K562 (cell line): ENCODE measurements around the gene TFPT. TPM values are rescaled to one million over a fixed set of nuclear protein-coding genes. Genes with fewer than 3 reads are reported as not detected.

Experiments
- ATAC-seq: fragments of 200-7000 bp; cut with Tn5 transposase; 3 replicates; pipeline ENCODE4 v1.9.1; 2020; ENCODE audit warnings: moderate library complexity
- BruUV-seq: library from RNA; stranded (reverse); fragments of 400-500 nt; replicated peaks from 2 replicates; lab custom pipeline; 2021; lab: Mats Ljungman, UMichigan
- CTCF ChIA-PET: fragments of 300-600 bp; formaldehyde crosslinking; extraction: SDS; loops from one replicate; lab custom pipeline; 2021; ENCODE audit warnings: low intra/inter-chr PET ratio; lab: Yijun Ruan, JAX
- POLR2A ChIA-PET: fragments of 300-600, 350-650 bp; sonication (Branson Sonifier 250); formaldehyde crosslinking; extraction: SDS; loops from one replicate; lab custom pipeline; 2021; ENCODE audit warnings: antibody characterized with exemption, inconsistent platforms; lab: Yijun Ruan, JAX
- DNase-seq, 4 experiments: peaks; one replicate each; pipeline versions ENCODE4 v3.0.0 to v3.0.0-alpha.2; 2011 to 2018; ENCODE audit warnings: low spot score in 3 of 4, mixed read lengths in 3 of 4; ENCODE audit errors: extremely low read depth in 1 of 4
- FAIRE-seq: peaks from 2 replicates; lab custom pipeline; 2011; peaks lifted over from hg19 to GRCh38; lab: Jason Lieb, UNC
- H2AFZ ChIP-seq: 2 replicates; pipeline ENCODE4 v1.6.0; 2011; ENCODE audit warnings: low read depth, low read length, control low read depth, inconsistent platforms
- H3K27ac ChIP-seq: fragments of 200-600 bp; 3 replicates; pipeline ENCODE4 v1.8.0; 2011; ENCODE audit warnings: low read depth, mild to moderate bottlenecking, control low read depth, inconsistent platforms, low read length, moderate library complexity, mixed read lengths; ENCODE audit errors: extremely low read depth
- H3K27me3 ChIP-seq, 2 experiments: fragments of 300-600 bp in 1 of 2; 2 replicates in 1 of 2; 3 replicates in 1 of 2; pipeline versions ENCODE4 v1.6.0 to v1.8.0; 2011; ENCODE audit warnings: inconsistent platforms in 2 of 2, low read length in 2 of 2, mild to moderate bottlenecking in 1 of 2, mixed read lengths in 1 of 2, moderate library complexity in 1 of 2; ENCODE audit not compliant: control insufficient read depth in 2 of 2, insufficient read depth in 2 of 2
- H3K36me3 ChIP-seq: fragments of 300-600 bp; 3 replicates; pipeline ENCODE4 v1.8.0; 2011; ENCODE audit warnings: mild to moderate bottlenecking, low read length, inconsistent platforms; ENCODE audit not compliant: control insufficient read depth, insufficient read depth
- H3K4me1 ChIP-seq, 2 experiments: fragments of 200-600 bp in 1 of 2; replicated peaks in 1 of 2; 2 replicates in 1 of 2; 3 replicates in 1 of 2; pipeline versions ENCODE4 v1.5.1 to v1.8.0; 2011; ENCODE audit warnings: inconsistent platforms in 2 of 2, low read length in 2 of 2, mild to moderate bottlenecking in 1 of 2, mixed read lengths in 1 of 2, moderate library complexity in 1 of 2; ENCODE audit not compliant: control insufficient read depth in 2 of 2, insufficient read depth in 2 of 2
- H3K4me2 ChIP-seq: 2 replicates; pipeline ENCODE4 v1.6.1; 2011; ENCODE audit warnings: low read length, control low read depth, inconsistent platforms, mixed read lengths; ENCODE audit not compliant: insufficient read depth
- H3K4me3 ChIP-seq: fragments of 200-600 bp; sonication (generic), shearing (Covaris generic); 2 replicates; pipeline ENCODE4 v1.5.1; 2016; ENCODE audit warnings: control low read depth, inconsistent platforms
- H3K79me2 ChIP-seq: fragments of 200-600 bp; 3 replicates; pipeline ENCODE4 v1.8.0; 2011; ENCODE audit warnings: low read length, inconsistent platforms; ENCODE audit not compliant: control insufficient read depth, insufficient read depth
- H3K9ac ChIP-seq, 2 experiments: 2 replicates each; pipeline versions ENCODE4 v1.6.0 to v1.6.1; 2011; ENCODE audit warnings: low read depth in 2 of 2, low read length in 2 of 2, control low read depth in 1 of 2, inconsistent platforms in 1 of 2, mild to moderate bottlenecking in 1 of 2, mixed read lengths in 1 of 2; ENCODE audit not compliant: insufficient read depth in 1 of 2
- H3K9me1 ChIP-seq: one replicate; pipeline ENCODE4 v1.6.0; 2011; ENCODE audit warnings: inconsistent platforms, mild to moderate bottlenecking, low read length, moderate library complexity; ENCODE audit not compliant: control insufficient read depth, insufficient read depth
- H3K9me3 ChIP-seq: replicated peaks from 2 replicates; pipeline ENCODE4 v1.5.1; 2011; ENCODE audit warnings: low read depth, low read length, inconsistent platforms; ENCODE audit not compliant: control insufficient read depth, insufficient read depth
- H4K20me1 ChIP-seq: replicated peaks from 2 replicates; pipeline ENCODE4 v1.6.1; 2011; ENCODE audit warnings: low read length, inconsistent platforms, mixed read lengths; ENCODE audit not compliant: control insufficient read depth, insufficient read depth
- ATF7 ChIP-seq: fragments of 450-650 bp; IDR thresholded peaks from 2 replicates; pipeline ENCODE4 v1.7.1; 2014; ENCODE audit warnings: mild to moderate bottlenecking, moderate library complexity
- CCAR2 ChIP-seq: fragments of 200-400 bp; formaldehyde crosslinking; IDR thresholded peaks from 2 replicates; pipeline ENCODE4 v1.6.1; 2017; ENCODE audit warnings: mild to moderate bottlenecking, low read depth, low read length
- CREB3L1 ChIP-seq: fragments of 450-650 bp; IDR thresholded peaks from 2 replicates; pipeline ENCODE4 v1.6.1; 2014; ENCODE audit warnings: low read depth, mild to moderate bottlenecking, moderate library complexity, borderline replicate concordance
- DMBX1 ChIP-seq: fragments of 250-450 bp; sonication (Bioruptor Pico); IDR thresholded peaks from 2 replicates; pipeline ENCODE4 v1.8.0; 2022; ENCODE audit warnings: inconsistent platforms, mild to moderate bottlenecking, moderate library complexity, borderline replicate concordance
- FOXK2 ChIP-seq, 2 experiments: fragments of 450-650 bp; IDR thresholded peaks in 1 of 2; conservative IDR thresholded peaks in 1 of 2; 2 replicates each; pipeline ENCODE4 v1.6.1; 2016; ENCODE audit warnings: low read depth in 2 of 2, mild to moderate bottlenecking in 1 of 2
- FOXM1 ChIP-seq, 2 experiments: fragments of 450-650 bp in 1 of 2; sonication (generic) in 1 of 2; formaldehyde crosslinking in 1 of 2; IDR thresholded peaks; 2 replicates each; pipeline versions ENCODE4 v1.6.1 to v1.9.0; 2017 to 2022; ENCODE audit warnings: low read depth in 2 of 2, mild to moderate bottlenecking in 2 of 2, missing genetic modification reagents in 1 of 2, moderate library complexity in 1 of 2
- KDM1A ChIP-seq, 2 experiments: fragments of 450-650 bp; IDR thresholded peaks; 2 replicates each; pipeline ENCODE4 v1.6.1; 2016; ENCODE audit warnings: mild to moderate bottlenecking in 2 of 2
- MEIS2 ChIP-seq: fragments of 450-650 bp; IDR thresholded peaks from 2 replicates; pipeline ENCODE4 v1.6.1; 2014; ENCODE audit warnings: mild to moderate bottlenecking; ENCODE audit not compliant: partially characterized antibody
- RUNX1 ChIP-seq: sonication (generic); IDR thresholded peaks from 2 replicates; pipeline ENCODE4 v1.6.1; 2016; ENCODE audit warnings: antibody characterized with exemption, low read depth
- SUPT5H ChIP-seq: fragments of 450-650 bp; IDR thresholded peaks from 2 replicates; pipeline ENCODE4 v1.6.1; 2016
- TSHZ1 ChIP-seq: fragments of 250-450 bp; sonication (Bioruptor Pico); IDR thresholded peaks from 2 replicates; pipeline ENCODE4 v1.4.0; 2020; ENCODE audit warnings: mild to moderate bottlenecking, moderate library complexity
- ZBTB2 ChIP-seq: fragments of 450-650 bp; IDR thresholded peaks from 2 replicates; pipeline ENCODE4 v1.6.1; 2016; ENCODE audit warnings: antibody characterized with exemption
- ZNF263 ChIP-seq: sonication (generic); formaldehyde crosslinking; IDR thresholded peaks from 2 replicates; pipeline ENCODE4 v1.8.0; 2022; ENCODE audit warnings: mild to moderate bottlenecking, missing genetic modification reagents, borderline replicate concordance
- ZNF699 ChIP-seq: fragments of 250-450 bp; sonication (Bioruptor Pico); IDR thresholded peaks from 2 replicates; pipeline ENCODE4 v1.8.0; 2021; ENCODE audit warnings: mild to moderate bottlenecking, moderate library complexity; ENCODE audit not compliant: insufficient replicate concordance
- WGBS: fragments of 100-300 bp; shearing (Covaris generic); methylation state at CpG from one replicate; pipeline ENCODE4 v1.1.6; 2016; ENCODE audit warnings: low coverage, mixed read lengths; ENCODE audit not compliant: insufficient coverage; ENCODE audit errors: missing lambda C conversion rate; 5-methylcytosine and 5-hydroxymethylcytosine counted together
- in situ Hi-C: fragments of 300-500 bp; cut with MboI; formaldehyde crosslinking; loops from 4 replicates; pipeline ENCODE4 v1.15.0; 2018; ENCODE audit warnings: inconsistent platforms, mixed read lengths
- intact Hi-C: fragments of 100-400 bp; cut with micrococcal nuclease; formaldehyde crosslinking; loops from 2 replicates; pipeline ENCODE4 v1.14.2; 2022
- polyA plus RNA-seq, 8 experiments: library from polyadenylated mRNA; depleted of rRNA in 4 of 8; stranded (reverse) in 5 of 8; unstranded in 3 of 8; fragments of >200 nt; fragmentation: Nextera tagmentation in 2 of 8; fragmentation: Illumina TruSeq in 1 of 8; extraction: Ambion mirVana in 2 of 8; extraction: Trizol in 1 of 8; gene quantifications; 2 replicates each; pipeline versions ENCODE4 v1.2.1 to v1.2.3, GENCODE V29; 2011 to 2014; ENCODE audit warnings: inconsistent platforms in 1 of 8, missing spikeins in 1 of 8
- total RNA-seq, 7 experiments: library from RNA; depleted of rRNA in 6 of 7; stranded (reverse); fragments of >200 nt in 6 of 7; fragmentation: Illumina TruSeq in 2 of 7; extraction: Trizol in 2 of 7; gene quantifications; 2 replicates each; pipeline versions ENCODE4 v1.2.1 to v1.2.3, GENCODE V29; 2011 to 2021; ENCODE audit warnings: low replicate concordance in 1 of 7

Gene TFPT
- total and polyA plus RNA-seq, 9 of the 15 experiments (the other 6 are each of a cell fraction or from before 2014, with no cell fraction given) = 0.72 to 16.4 (median 9.2) TPM

- WGBS = under 1% methylated on average over 39 of the region's 46 CpGs
- in situ Hi-C loops = no loop called here
- intact Hi-C loops = loop anchor here (1.0 to 2.0 kb wide), 3 partner anchors 22 to 64 kb away; partner anchors contain the start of genes LENG1, PRPF31, RPS9 and TFPT
- POLR2A ChIA-PET = interaction anchor here (0.6 to 3.1 kb wide), 20 partner anchors 12 to 985 kb away, joined by 3 to 29 read pairs (median 5); partner anchors contain the start of genes LENG1, LILRB5, MBOAT7 and PRPF31
- Histone ChIP-seq H3K27me3 (no peaks in the 10 kb centered on the region), H4K20me1 (peaks cover 19% of the 10 kb centered on the region), H2AFZ (peak overlapping the region; percentile 92), H3K9me1 (peaks cover 16% of the 10 kb centered on the region), H3K4me1 (peaks cover 14 to 23% of the 10 kb centered on the region in 2 experiments; a peak in 4 of 5 replicates), H3K4me3 (peak overlapping the region; percentile 93), H3K27ac (peak overlapping the region; percentile 97), H3K9ac (peak overlapping the region; percentile 97), H3K79me2 (peaks cover 45% of the 10 kb centered on the region), H3K4me2 (peak overlapping the region; percentile 100), H3K9me3 (no peaks in the 10 kb centered on the region), H3K36me3 (peaks cover 34% of the 10 kb centered on the region)
- DNase-seq = peak; percentile 94 to 100 (median 97)
- CTCF ChIA-PET = no interaction called here
- peak; percentile 95 for ATAC-seq
- peak; percentile 100 for FAIRE-seq
- BruUV-seq = no TSS peak
- TF ChIP-seq CREB3L1 (no peak), TSHZ1 (CRISPR knock-in tag) (no peak), ZBTB2 (no peak), DMBX1 (no peak), FOXM1 (IDR thresholded peaks at IDR 0.05; ENCODE audit: low read depth) (0 out of 2 replicates have a peak, but pooled peaks have one; percentile 37), FOXM1 (CRISPR knock-in tag; IDR thresholded peaks at IDR 0.05; ENCODE audit: low read depth) (no peak), KDM1A (IDR thresholded peaks at IDR 0.05) (no peak), RUNX1 (0 out of 2 replicates have a peak, but pooled peaks have one; percentile 35), ZNF263 (CRISPR knock-in tag) (peak; percentile 1; the same call in 1 of the 2 replicates), SUPT5H (0 out of 2 replicates have a peak, but pooled peaks have one; percentile 35), FOXK2 (conservative IDR thresholded peaks at IDR 0.05 in 1 of 2, IDR thresholded peaks at IDR 0.05 in 1 of 2; ENCODE audit: low read depth in 2 of 2) (peak; percentile 89 to 96), ZNF699 (CRISPR knock-in tag) (no peak), ATF7 (peak; percentile 83), CCAR2 (no peak), MEIS2 (peak; percentile 96)
These were observed 21.6 kb upstream of the TFPT start for GRCh38 chr19:54136864-54137698.
